HS-27A (cell line): ENCODE data around the gene PDIK1L.
A peak's percentile ranks its signal among the peaks of the same experiment; 100 is the strongest.

Experiments
- DNase-seq: peaks from one replicate; pipeline ENCODE4 v3.0.0-alpha.2; 2012; ENCODE audit warnings: low read depth, missing footprints

Gene PDIK1L

DNA sequence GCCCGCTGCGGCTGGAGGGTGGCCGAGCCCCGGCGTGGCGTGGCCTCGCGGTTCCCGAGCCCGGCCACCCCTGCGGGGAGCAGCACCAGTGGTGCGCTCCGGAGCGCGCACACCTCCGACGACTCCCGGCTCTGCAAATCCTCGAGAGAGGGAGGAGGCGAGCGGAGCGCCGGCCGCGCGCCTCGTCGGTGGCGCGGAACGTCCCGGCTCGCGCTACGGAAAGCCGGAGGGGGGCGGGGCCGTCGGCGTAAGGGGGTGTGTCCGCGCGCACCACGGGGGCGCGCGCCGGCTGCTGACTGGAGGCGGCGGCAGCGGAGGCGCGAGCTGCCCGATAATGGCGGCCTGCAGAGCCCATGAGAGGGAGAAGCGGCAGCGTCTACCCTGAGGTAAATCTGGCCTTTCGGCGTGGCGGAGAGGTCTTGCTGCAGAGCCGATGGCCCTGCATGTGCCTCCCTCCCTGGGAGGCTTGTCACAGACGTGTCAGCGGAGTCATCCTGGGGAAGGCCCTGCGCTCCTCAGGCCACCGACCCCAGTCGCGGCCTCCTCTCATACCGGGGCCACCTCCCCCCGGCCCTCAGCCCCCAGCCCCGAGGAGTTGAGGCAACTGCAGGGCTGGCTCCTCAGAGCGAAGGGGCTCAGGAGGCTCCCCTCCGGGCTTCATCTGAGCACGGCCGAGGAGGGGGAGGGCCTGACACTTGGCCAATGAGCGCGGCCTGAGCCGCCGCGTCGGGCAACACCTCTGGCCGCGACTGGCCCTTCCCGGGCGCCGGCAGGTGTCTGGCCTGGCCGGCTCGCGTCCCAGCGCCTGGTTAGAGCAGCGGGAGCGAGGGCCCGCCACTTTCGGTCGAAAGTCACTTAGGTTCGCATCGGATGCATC lies at the start of gene PDIK1L:
Gene PDIK1L (plus strand): TSS at position 295 of the 877 bp plus-strand sequence. CDS start 2,485 bp downstream, outside the sequence.
- peak; percentile 80 for DNase-seq

DNA sequence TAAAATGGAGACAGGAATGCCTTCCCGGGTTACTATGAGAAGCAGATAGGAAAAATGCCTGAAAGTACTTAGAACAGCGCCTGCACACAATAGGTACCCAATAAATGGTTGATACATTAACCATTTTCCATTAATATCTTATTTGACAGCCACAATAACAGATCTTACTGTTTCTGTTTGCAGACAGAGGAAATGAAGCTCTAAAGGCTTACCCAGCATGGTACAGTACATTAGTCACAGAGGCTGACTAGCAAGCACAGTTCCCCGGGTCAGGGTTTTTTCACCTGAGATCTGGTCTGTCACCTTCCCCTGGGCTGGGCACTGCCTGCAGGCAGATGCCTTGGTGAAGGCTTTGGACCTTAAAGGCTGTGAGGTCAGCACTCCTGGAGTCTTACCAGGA lies 47.1 kb upstream of the PDIK1L start:
- DNase-seq: no peak

DNA sequence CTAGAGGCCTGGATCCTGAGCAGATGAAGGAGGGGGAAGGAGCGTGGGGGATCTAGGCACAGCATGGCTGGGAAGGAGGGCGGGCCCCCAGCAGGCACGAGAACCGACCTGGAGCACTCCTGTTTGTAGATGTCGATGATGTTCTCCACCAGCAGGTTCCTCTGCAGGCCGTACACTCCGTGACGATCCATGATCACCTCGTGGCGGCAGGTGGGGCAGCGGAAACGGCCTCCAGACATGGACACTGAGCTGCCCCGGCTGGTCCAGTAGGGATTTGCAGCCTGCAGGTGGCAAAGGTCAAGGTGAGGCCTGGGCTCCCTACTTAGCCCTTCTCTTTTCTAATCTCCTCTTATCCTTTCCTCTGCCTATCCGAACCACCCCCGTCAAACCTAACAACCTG lies 45.5 kb upstream of the PDIK1L start:
- DNase-seq: no peak

DNA sequence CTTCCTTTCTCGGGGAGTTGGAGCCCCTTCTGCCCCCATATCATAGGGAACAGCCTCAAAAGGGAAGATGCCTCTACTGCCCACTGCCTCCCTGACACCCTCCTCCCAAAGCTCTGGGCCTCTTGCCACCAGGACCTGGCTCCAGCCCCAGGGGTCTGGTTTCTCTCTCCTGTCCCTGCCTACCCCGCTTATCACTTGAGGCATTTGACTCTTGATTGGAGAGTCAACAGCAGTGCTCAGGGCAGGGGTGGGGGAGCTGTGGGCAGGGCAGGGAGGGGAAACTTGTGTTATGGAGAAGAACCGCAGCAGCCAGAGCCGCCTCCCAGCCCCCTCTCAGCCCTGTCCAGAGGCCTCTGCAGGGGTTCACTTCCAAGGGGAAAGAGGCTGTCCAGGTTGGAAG lies 44.8 kb upstream of the PDIK1L start:
- DNase-seq: no peak

- DNase-seq: no peak
These were observed 44.2 kb upstream of the PDIK1L start, which contains the start of gene TRIM63 for GRCh38 chr1:26067432-26067911. TSS of gene TRIM63 (minus strand) at chr1:26067630. CDS start at chr1:26067494, 136 bp downstream.

GRCh38 chr1:26069941-26070295 lies 41.7 kb upstream of the PDIK1L start:
- DNase-seq: no peak

DNA sequence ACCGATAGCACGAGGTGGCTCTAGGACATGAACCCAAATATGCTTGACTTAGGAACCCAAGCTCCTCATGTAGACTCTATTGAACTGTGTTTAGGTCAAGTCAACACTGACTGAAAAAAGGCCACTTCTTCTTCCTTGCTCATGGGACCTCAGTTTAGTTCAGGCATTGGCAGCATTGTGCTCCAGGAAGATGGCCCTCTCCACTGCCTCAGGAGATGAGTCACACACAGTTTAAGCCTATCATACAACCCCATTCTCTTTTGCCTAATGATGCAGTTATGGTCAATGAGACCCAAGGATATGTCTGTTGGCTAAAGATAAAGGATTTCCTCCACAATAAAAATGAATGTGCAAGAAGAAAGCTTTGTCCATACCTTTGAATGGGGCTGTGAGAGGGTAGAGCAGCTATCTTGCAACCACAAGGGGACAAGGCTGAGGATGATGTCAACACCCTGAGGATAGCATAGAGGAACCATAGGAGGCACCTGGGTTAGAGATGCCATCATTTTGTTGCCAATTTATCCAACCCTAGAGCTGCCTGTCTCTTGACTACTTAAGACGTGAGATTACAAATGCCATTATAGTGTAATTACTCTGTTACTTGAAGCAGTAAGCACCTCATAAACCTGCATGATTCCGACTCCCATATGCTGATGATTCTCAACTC lies 41.2 kb upstream of the PDIK1L start:
- DNase-seq: no peak

DNA sequence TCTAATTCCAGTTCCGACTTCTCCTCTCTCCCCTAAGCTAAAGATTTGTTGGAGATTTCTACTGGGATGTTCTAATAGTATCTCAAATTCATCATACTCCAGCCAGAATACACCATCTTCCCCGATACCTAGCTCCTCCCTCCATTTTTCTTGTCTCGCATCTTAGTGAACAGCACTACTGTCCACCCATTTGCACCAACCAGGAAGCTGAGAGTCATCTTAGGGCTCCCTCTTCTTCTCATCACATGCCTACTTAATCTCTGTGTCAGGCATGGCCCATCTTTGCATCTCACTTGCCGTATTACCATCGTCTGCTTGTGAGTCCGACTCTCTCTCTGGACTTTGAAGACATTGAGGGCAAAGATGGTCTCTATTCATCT lies 40.7 kb upstream of the PDIK1L start:
- no peak for DNase-seq

DNA sequence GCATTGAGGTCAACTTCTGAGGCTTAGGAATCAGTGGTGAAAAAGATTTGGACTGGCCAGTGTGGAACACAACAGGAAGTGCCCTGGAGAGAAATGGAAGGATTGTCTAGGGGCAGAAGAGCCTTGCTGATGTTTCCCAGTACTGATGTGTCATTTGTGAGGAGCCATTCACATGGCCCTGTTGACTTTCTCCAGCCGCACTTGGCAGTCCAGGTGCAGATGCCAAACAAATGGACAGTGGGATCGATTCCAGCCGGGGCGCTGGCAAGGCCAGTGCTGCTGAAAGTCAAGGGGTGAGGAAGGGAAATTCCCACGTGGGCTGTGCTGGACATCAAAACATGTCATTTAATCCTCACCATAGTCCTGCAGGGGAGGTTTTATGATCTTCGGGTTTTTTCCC lies 39.3 kb upstream of the PDIK1L start:
- DNase-seq: no peak

- no peak for DNase-seq
These were observed 36.0 kb upstream of the PDIK1L start for GRCh38 chr1:26075421-26076144.

- DNase-seq: no peak
These were observed 34.1 kb upstream of the PDIK1L start for GRCh38 chr1:26077524-26077923.

DNA sequence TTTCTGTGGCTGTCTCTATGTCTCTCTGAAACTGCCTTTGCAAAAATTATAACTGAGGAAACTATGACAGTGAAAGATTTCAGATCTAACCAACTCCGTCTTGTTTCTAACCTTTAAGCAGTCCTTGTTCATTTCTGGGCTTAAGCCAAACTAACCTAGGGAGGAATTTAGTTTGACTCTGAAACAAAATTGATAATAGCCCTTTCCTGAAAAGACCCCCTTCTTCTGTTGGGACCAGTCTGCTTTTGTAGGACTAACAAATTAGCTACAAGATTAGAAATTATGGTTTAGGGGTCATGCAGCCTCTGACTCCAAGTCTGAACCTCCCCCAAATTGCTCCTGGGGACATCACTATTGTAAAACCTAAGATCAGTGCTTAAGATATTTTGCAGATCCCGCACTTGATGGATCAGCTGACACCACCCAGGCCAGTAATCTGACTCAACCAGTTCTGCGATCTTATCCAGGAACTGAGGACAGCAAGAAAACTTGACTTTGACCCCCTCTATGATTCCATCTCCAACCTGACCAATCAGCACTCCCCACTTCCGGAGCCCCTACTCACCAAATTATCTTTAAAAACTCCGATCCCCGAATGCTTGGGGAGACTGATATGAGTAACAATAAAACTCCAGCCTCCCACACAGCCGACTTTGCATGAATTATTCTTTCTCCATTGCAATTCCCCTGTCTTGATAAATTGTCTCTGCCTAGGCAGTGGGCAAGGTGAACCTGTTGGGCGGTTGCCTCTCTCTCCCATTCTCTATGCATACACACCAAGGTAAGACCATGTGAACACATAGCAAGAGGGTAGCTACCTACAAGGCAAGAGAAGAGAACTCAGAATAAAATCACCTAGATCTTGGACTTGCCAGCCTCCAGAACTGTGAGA lies 33.1 kb upstream of the PDIK1L start:
- no peak for DNase-seq

- no peak for DNase-seq
These were observed 32.5 kb upstream of the PDIK1L start for GRCh38 chr1:26079178-26079563.

DNA sequence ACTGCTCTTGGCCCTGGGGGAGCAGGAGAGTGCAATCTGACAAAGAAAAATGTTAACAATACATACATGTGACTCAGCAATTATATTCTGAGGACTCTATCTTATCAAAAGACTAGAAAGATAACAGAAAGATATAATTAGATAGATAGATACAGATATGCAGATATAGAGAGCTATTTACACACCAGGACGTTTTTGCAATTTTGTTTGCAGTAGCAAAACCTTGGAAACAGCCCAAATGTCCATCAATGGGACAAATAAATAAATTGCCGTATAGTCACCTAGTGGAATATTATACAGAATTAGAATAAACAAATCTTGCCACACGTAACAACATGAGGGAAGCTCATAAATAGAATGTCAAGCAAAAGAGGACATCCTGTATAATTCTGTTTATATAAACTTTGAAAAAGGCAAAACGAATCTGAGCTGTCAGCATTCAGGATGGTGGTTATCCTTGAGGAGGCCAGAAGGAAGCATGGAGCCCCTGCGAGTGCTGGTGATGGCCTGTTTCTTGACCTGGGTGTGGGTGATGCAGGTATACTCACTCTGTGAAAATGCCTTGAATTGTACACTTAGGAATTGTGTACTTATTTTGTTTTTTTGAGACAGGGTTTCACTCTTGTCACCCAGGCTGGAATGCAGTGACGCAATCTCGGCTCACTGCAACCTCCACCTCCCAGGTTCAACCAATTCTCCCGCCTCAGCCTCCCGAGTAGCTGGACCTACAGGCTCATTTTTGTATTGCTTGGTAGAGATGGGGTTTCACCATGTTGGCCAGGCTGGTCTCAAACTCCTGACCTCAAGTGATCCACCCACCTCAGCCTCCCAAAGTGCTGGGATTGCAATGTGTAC lies 31.4 kb upstream of the PDIK1L start:
- DNase-seq: no peak

GRCh38 chr1:26081267-26082019 lies 30.2 kb upstream of the PDIK1L start:
- DNase-seq: no peak

- DNase-seq: no peak
These were observed 29.6 kb upstream of the PDIK1L start for GRCh38 chr1:26082020-26082350.

GRCh38 chr1:26083208-26083607 lies 28.4 kb upstream of the PDIK1L start:
- no peak for DNase-seq

DNA sequence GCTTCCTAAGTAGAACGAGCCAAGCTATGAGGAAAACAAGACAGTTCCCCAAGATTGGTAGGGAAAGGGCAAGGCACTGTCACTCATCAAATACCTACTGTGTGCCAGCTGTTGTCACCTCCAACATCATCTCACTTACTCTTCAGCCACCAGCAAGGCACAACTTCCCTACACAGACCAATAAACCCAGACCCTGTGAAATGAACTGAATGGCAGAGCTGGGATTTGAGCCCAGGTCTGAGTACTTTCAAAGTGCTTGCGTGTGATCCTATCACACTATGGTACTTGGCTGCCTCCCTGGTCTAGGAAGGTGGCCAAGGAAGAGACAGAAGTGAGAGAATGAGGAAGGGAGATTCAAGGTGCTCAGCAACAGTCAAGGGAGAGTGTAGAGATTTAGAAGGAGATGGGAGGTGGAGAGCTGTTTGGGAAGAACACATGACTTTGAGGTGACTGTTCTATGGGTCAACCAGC lies 27.5 kb upstream of the PDIK1L start:
- DNase-seq: no peak

GRCh38 chr1:26084844-26085243 lies 26.8 kb upstream of the PDIK1L start:
- DNase-seq: no peak

GRCh38 chr1:26089125-26089524 lies 22.5 kb upstream of the PDIK1L start:
- DNase-seq: no peak
